Fibroblast of lung (primary cell): Measurements from ENCODE around the gene DPM1.

ENCODE experiments used
- CTCF ChIP-seq, 2 donors: IDR thresholded peaks in 1 of 2; conservative IDR thresholded peaks in 1 of 2; 1 replicate in 1 of 2; 2 replicates in 1 of 2; pipeline ENCODE4 v1.5.1; 2011 to 2012; ENCODE audit warnings: low read length in 2 of 2, control low read depth in 1 of 2, inconsistent platforms in 1 of 2, low read depth in 1 of 2, mild to moderate bottlenecking in 1 of 2
- EZH2 ChIP-seq: IDR thresholded peaks from 2 replicates; pipeline ENCODE4 v1.5.1; 2012; ENCODE audit warnings: low read length, control low read depth, mild to moderate bottlenecking; ENCODE audit errors: missing control alignments

GRCh38 chr20:50993876-50994275 lies 35.5 kb upstream of the DPM1 start:
- TF ChIP-seq EZH2 (no peak), CTCF (conservative IDR thresholded peaks at IDR 0.05 in 1 of 2, IDR thresholded peaks at IDR 0.05 in 1 of 2; ENCODE audit: low read depth in 1 of 2, low read length in 2 of 2) (no peak)
